Measurements from ENCODE around the gene MADD. TPM values are rescaled to one million over a fixed set of nuclear protein-coding genes. Genes with fewer than 3 reads are reported as not detected.

The MADD gene
- total and polyA plus RNA-seq, 3 donors from 2014 or later: 87.8 to 118 (median 103) TPM

GRCh38 chr11:47280860-47281259, 10.9 kb downstream of the MADD start:
- intact Hi-C loops (cut with DNase I; ENCODE audit: low total_unique reads): no loop called here
- no peaks in the 10 kb centered on the region for H3K27me3 ChIP-seq
- H3K9me3 ChIP-seq: no peaks in the 10 kb centered on the region
- TF ChIP-seq POLR2A (IDR thresholded peaks at IDR 0.05) (no peak), CTCF (IDR thresholded peaks at IDR 0.05) (no peak)
- H3K27ac ChIP-seq: no peak overlapping the region
- H3K4me3 ChIP-seq: no peak overlapping the region
- DNase-seq: no peak
- H3K4me1 ChIP-seq: no peaks in the 10 kb centered on the region
- 68 to 74% methylated on average over 5 of the region's 5 CpGs for WGBS, 2 donors
- no peaks in the 10 kb centered on the region for H3K36me3 ChIP-seq (ENCODE audit: low read depth, missing control alignments)

GRCh38 chr11:47282462-47282861, 12.5 kb downstream of the MADD start:
- 94 to 96% methylated on average over 7 of the region's 7 CpGs for WGBS, 2 donors
- H3K9me3 ChIP-seq: no peaks in the 10 kb centered on the region
- TF ChIP-seq POLR2A (IDR thresholded peaks at IDR 0.05) (no peak), CTCF (IDR thresholded peaks at IDR 0.05) (no peak)
- H3K4me1 ChIP-seq: no peaks in the 10 kb centered on the region
- intact Hi-C loops (cut with DNase I; ENCODE audit: low total_unique reads): no loop called here
- H3K4me3 ChIP-seq: no peak overlapping the region
- no peak overlapping the region for H3K27ac ChIP-seq
- no peak for DNase-seq
- H3K36me3 ChIP-seq (ENCODE audit: low read depth, missing control alignments): no peaks in the 10 kb centered on the region
- H3K27me3 ChIP-seq: no peaks in the 10 kb centered on the region

DNA sequence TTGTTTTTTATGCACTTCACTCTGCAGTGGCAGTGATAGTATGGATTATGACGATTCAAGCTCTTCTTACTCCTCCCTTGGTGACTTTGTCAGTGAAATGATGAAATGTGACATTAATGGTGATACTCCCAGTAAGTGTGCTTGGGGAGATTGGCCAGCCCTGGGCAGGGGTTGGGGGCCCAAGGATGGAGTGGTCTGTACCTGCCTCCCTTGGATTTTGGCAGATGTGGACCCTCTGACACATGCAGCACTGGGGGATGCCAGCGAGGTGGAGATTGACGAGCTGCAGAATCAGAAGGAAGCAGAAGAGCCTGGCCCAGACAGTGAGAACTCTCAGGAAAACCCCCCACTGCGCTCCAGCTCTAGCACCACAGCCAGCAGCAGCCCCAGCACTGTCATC, 14.2 kb downstream of the MADD start:
- H3K36me3 ChIP-seq (ENCODE audit: low read depth, missing control alignments): no peaks in the 10 kb centered on the region

DNA sequence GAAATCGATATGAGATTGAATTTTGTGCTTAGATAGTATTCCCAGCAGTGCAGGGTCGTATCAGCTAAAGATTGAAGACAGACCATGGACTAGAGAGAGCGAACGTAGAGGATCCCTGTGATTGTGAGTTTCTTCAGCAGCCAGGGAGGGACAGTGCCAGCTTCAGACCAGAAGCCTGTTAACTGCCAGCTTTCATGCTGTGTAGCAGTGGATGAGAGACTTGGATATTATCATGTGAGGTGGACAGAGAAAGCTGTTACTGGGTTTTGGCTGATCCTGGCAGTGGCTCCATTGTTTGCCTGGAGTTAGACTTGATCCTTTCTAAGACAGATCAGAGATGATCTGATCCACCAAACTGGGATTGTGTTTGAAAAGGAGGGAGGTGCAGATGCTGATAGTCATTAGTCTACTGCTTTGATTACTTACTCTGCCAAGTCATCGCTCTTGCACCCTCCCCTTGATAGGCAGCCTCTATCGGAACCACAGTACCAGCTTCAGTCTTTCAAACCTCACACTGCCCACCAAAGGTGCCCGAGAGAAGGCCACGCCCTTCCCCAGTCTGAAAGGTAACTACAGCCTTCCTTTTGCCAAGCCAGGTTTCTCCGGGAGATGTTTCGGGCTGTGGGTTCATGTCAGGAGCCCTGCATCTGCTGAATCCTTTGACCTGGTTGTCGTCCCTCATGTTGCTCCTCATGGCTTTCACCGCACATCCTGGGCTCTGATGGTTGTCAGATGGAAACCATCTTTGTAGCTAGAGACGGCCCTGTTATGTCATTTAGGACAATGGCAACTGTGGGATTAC, 16.2 kb downstream of the MADD start:
- intact Hi-C loops (cut with DNase I; ENCODE audit: low total_unique reads): no loop called here
- 91 to 93% methylated on average over 13 of the region's 13 CpGs for WGBS, 2 donors
- no peaks in the 10 kb centered on the region for H3K36me3 ChIP-seq (ENCODE audit: low read depth, missing control alignments)
- H3K9me3 ChIP-seq: no peaks in the 10 kb centered on the region
- no peak for DNase-seq
- no peak overlapping the region for H3K4me3 ChIP-seq
- no peaks in the 10 kb centered on the region for H3K4me1 ChIP-seq
- H3K27me3 ChIP-seq: no peaks in the 10 kb centered on the region
- H3K27ac ChIP-seq: no peak overlapping the region
- no peak for TF ChIP-seq POLR2A (IDR thresholded peaks at IDR 0.05)
- TF ChIP-seq CTCF (IDR thresholded peaks at IDR 0.05): no peak

More for the DNA sequence above, 14.2 kb downstream of the MADD start:
- Histone ChIP-seq H3K27ac (no peak overlapping the region), H3K9me3 (no peaks in the 10 kb centered on the region), H3K4me1 (no peaks in the 10 kb centered on the region), H3K4me3 (no peak overlapping the region), H3K27me3 (no peaks in the 10 kb centered on the region)
- WGBS, 2 donors: 89 to 98% methylated on average over 4 of the region's 4 CpGs
- DNase-seq: no peak
- intact Hi-C loops (cut with DNase I; ENCODE audit: low total_unique reads): no loop called here
- TF ChIP-seq POLR2A (IDR thresholded peaks at IDR 0.05): no peak
- TF ChIP-seq CTCF (IDR thresholded peaks at IDR 0.05): no peak

DNA sequence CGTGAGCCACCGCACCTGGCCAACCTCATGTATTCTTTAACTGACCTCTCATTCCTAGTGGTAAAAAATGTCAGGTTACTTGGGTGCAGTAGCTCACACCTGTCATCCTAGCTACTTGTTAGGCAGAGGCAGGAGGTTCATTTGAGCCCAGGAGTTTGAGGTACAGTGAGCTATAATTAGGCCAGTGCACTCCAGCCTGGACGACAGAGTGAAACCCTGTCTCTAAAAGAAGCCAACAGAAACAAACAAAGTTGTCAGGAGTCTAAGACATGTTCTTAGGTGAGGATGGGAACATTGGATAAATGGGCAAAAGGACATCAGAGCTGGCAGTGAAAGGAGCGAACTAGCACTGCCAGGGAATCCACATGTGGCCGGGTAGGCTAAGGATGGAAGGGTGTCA, 18.1 kb downstream of the MADD start:
- no peaks in the 10 kb centered on the region for H3K9me3 ChIP-seq
- H3K4me1 ChIP-seq: no peaks in the 10 kb centered on the region
- H3K27me3 ChIP-seq: no peaks in the 10 kb centered on the region
- H3K36me3 ChIP-seq (ENCODE audit: low read depth, missing control alignments): no peaks in the 10 kb centered on the region
- H3K4me3 ChIP-seq: no peak overlapping the region
- no peak overlapping the region for H3K27ac ChIP-seq
- WGBS, 2 donors: 87 to 96% methylated on average over 5 of the region's 5 CpGs
- no peak for TF ChIP-seq POLR2A (IDR thresholded peaks at IDR 0.05)
- TF ChIP-seq CTCF (IDR thresholded peaks at IDR 0.05): no peak
- intact Hi-C loops (cut with DNase I; ENCODE audit: low total_unique reads): no loop called here
- DNase-seq: no peak
